CD4-positive, alpha-beta T cell treated with Interleukin-2 at 100 ng/mL for 4 hours (primary cell): Measurements from ENCODE around the gene CYTH2.

ENCODE experiments used
- DNase-seq: peaks from one replicate; pipeline ENCODE4 v3.0.0-alpha.2; 2020; ENCODE audit warnings: low spot score

CYTH2 gene, protein sequence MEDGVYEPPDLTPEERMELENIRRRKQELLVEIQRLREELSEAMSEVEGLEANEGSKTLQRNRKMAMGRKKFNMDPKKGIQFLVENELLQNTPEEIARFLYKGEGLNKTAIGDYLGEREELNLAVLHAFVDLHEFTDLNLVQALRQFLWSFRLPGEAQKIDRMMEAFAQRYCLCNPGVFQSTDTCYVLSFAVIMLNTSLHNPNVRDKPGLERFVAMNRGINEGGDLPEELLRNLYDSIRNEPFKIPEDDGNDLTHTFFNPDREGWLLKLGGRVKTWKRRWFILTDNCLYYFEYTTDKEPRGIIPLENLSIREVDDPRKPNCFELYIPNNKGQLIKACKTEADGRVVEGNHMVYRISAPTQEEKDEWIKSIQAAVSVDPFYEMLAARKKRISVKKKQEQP

DNA sequence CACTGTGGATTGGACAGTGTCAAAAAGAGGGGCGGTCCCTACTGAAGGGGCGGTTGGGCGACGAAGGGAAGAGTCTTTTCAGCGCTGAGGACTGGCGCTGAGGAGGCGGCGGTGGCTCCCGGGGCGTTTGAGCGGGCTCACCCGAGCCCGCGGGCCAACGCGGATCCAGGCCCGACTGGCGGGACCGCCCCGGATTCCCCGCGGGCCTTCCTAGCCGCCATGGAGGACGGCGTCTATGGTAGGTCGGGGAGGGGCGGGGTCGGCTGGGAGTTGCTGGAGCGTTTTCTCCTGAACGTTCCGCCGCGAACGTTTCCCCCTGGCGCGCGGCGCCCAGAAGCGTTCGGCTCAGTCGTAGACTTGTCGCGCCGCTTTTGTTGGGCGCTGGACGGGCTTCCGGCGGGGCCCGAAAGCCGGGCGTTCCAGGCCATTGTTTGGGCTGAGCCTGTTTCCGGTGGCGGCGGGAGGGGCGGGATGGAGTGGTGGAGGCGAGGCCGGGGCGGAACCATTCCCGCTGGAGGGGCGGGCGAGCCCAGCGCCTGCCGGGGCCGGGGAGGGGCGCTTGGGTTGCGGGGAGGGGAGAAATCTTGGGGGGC is at the start of gene CYTH2:
CYTH2 (plus strand) TSS at position 81 of the 593 bp plus-strand sequence; CDS start at position 220, 139 bp downstream.
- DNase-seq = peak; percentile 74

DNA sequence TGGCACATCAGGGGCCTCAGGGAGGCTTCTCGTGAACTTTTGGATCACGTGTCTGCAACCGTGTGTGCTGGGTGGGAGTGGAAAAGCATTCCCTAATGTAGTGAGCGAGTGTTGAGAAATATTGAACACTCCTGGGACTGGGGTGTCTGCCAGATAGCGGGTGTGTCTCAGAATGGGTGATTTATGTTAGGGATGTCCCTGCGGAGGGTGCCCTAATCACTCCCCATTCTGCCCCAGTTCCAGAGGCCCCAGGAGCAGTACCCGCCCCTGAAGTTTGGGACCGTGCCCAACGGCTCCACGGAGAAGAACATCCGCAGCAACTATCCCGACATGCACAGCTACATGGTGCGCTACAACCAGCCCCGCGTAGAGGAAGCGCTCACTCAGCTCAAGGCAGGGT is 47.6 kb upstream of the CYTH2 start:
- no peak for DNase-seq

DNA sequence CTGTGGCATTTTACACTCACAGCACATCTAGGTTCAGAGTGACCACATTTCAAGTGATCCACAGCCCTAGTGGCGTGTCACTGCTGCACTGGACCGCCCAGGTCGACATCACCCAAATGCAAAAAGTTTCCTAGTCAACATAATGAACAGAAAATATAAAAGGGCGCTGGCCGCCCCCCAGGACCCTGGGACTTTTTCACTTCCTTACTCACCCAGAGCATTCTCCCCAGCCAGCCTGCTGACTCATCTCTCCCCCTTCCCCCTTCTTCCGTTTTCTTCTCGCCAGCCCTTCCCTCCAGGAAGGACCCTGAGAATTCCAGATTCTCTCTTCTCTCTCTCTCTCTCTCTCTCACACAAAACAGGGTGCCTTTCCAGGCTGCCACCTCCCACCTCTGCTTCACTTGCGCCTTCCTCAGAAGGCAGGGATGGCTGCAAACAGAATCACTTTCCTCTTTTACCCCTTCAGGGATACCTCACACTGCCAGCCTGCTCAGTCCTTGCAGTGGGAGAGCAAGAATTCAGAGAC is 44.4 kb upstream of the CYTH2 start:
- DNase-seq = no peak

DNA sequence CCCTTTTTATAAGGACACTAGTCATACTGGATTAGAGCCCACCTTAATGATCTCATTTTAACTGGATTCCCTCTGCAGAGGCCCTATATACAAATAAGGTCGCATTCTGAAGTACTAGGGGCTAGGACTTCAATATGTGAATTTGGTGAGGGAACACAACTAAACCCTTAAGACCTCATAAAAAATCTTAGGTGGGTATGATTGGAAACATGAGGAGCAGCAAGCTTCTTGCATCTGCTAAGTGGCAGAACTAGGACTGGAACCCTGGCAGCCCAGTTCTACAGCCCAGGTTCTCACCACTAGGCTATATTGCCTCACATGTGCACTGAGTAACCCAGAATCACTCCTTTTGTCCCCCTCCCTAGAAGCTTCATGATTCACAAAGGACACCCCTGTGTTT is 40.5 kb upstream of the CYTH2 start:
- no peak for DNase-seq

DNA sequence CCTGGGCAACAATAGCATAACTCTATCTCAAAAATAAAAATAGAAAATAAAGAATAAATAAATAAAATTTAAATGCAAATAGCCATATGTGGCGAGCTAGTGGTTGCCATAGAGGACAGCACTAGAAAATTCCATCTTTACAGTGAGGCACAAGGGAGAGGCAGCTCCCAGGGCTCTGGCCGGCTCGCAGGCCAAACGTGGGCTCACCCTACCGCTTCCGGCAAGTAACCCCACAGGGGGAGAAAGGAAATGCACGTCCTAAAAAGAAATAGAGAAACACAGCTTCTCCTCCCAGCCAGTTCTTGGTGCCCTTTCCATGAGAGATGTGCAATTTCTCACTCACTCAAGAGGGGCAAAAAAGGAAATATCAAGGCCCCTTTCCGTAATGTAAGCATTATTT is 35.8 kb upstream of the CYTH2 start:
- no peak for DNase-seq

DNA sequence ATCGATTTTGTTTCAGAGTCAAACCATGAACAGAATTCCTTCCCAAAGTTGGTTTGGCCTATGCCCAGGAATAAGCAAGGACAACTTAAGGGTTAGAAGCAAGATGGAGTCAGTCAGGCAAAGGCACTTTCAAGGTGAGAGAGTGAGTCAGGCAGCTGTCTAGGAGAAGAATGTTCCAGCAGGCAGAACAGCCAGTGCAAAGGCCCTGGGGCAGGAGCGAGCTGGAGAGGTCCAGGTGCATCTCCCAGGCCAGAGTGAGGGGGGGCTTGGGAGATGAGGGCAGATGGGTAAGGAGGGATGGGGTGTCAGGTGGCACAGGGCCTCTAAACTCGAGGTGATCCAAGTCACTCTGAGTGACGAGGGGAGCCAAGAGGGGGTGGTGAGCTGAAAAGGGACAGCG is 32.6 kb upstream of the CYTH2 start:
- DNase-seq = no peak

DNA sequence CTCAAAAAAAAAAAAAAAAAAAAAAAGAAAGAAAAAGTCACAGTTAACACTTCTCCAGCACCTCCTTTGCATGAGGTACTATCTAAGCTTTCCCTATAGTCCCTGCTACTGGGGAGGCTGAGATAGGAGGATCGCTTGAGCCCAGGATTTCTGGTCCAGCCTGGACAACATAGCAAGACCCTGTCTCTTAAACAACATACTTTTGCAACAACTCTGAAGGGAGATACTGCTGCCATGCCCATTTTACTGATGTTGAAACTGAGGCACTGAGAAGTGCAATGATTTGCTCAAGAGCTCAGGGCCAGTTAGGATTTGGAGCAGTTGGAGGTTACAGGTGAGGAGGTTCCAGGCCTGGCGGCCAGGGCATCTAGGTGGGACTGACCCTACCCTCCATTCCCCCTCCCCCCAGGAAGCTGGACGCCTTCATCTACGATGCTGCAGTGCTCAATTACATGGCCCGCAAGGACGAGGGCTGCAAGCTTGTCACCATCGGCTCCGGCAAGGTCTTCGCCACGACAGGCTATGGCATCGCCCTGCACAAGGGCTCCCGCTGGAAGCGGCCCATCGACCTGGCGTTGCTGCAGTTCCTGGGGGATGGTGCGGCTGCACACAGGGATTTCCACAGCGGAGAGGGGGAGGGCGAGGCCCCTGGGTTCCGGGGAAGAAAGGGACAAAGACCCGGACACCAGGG is 27.7 kb upstream of the CYTH2 start:
- DNase-seq = no peak

DNA sequence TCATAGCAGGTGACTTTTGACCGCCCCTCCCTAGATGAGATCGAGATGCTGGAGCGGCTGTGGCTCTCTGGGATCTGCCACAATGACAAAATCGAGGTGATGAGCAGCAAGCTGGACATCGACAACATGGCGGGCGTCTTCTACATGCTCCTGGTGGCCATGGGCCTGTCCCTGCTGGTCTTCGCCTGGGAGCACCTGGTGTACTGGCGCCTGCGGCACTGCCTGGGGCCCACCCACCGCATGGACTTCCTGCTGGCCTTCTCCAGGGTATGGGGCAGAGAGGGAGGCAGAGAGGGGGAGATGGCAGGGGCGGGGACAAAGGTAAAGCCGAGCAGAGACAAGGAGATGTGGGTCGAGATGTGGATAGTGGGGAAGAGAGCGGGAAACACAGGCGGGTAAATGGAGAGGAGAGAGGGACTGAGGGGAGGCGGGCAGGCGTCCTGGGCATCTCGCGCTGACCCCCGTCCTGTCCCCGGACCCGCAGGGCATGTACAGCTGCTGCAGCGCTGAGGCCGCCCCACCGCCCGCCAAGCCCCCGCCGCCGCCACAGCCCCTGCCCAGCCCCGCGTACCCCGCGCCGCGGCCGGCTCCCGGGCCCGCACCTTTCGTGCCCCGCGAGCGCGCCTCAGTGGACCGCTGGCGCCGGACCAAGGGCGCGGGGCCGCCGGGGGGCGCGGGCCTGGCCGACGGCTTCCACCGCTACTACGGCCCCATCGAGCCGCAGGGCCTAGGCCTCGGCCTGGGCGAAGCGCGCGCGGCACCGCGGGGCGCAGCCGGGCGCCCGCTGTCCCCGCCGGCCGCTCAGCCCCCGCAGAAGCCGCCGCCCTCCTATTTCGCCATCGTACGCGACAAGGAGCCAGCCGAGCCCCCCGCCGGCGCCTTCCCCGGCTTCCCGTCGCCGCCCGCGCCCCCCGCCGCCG is 26.8 kb upstream of the CYTH2 start:
- no peak for DNase-seq

DNA sequence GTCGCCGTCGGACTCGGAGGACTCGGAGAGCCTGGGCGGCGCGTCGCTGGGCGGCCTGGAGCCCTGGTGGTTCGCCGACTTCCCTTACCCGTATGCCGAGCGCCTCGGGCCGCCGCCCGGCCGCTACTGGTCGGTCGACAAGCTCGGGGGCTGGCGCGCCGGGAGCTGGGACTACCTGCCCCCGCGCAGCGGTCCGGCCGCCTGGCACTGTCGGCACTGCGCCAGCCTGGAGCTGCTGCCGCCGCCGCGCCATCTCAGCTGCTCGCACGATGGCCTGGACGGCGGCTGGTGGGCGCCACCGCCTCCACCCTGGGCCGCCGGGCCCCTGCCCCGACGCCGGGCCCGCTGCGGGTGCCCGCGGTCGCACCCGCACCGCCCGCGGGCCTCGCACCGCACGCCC is 25.9 kb upstream of the CYTH2 start:
- DNase-seq = no peak

DNA sequence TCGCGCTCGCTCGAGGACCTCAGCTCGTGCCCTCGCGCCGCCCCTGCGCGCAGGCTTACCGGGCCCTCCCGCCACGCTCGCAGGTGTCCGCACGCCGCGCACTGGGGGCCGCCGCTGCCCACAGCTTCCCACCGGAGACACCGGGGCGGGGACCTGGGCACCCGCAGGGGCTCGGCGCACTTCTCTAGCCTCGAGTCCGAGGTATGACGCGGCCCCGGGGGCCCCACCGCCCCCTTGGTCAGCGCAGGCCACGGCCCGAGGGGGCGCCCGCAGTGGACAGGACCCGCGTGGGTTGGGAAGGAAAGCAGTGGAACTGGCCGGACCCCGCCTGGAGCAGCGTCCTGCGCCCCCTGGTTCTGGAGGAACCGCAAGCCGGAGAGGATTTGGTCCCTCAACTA is 25.4 kb upstream of the CYTH2 start:
- no peak for DNase-seq

DNA sequence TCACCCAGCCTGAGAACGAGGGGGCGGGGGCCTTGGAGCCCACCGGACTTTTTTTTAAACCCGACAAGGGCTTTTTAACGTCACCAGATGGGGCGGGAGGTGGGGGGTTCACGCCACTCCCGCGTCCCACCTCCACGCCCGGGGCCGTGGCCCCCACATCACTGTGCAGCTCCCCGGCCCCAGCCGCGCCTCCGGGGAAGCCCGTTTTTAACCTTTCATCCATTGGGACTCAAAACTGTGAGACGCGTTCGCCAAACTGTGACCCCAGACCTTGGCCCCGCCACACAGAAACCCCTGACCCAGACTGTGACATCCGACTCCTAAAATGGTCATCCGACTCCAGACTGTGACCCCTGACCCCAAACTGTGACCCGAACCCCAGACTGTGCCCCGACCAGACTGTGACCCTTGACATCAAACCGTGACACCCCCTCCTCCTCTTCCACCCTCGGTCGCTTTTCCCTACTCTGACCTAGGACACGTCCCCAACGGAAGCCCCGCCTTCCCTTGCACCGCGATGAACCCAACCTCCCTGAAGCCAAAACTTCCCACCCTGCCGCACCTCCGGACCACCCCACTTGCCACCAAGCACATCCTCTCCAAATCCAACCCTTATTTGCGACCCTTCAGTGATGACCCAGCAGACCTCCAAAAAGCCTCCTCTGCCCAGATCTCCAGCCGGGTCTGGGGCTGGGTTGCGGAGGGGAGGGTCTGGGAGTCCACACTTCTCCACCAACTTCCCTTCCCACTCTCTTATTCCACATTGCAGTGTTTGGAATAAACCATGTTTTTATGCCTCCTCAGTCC is 24.8 kb upstream of the CYTH2 start:
- DNase-seq = no peak

DNA sequence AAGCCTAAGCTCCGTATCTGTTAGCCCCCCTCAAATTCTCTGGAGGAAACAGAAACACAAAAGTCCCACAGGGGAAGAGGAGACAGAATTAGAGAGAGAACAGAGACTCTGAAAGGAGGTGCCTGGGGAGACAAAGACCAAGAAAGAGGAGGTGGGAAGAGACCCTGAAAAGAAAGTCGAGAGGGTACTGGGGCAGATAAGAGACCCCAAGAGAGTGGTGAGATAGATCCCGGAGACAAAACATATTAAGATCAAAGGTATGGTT is 24.3 kb upstream of the CYTH2 start:
- no peak for DNase-seq

DNA sequence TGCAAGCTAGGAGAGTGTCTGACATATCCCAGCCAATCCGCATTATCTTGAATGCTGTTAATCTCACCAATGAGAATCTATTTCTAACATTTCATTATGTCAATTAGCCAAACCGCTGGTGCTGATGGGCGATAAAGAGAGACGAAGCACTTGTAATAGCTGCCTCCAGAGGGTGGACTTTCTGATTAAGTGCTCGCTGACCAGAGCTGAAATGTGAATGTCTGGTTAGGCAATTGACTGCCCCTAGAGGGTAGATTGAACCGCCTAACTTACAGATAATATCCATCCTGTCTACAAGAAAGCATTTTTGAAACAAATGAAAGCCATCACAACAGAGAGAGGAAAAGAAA is 23.9 kb upstream of the CYTH2 start:
- DNase-seq = peak; percentile 42

DNA sequence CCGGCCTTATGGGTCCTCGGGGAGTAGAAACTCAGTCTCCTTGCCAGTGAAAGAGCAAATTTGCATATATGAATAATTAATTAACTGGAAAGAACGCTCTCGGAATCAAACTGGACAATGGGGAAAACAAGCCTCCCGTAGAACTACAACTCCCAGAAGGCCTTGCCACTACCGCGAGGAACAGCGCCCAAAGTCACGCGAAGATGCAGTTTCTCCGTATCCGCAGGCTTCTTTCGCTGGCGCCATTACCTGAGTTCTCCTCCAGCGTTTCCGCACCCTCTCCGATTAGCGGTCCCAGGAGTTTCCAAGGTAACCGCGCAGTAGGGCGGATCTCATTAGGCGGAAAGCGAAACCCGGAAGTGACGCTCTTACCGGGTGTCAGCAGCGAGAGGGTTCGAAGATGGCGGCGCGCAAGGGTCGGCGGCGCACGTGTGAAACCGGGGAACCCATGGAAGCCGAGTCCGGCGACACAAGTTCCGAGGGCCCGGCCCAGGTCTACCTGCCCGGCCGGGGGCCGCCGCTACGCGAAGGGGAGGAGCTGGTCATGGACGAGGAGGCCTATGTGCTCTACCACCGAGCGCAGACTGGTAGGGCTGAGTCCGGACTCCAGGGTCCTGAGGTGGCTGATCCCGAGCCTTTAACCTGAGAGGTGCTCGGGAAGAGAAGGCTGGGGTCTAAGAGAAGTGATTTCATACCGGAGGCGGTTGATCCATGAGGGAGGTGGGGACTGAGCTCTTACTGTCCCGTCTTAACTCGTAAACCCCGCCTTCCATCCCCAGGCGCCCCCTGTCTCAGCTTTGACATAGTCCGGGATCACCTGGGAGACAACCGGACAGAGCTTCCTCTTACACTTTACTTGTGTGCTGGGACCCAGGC is 23.3 kb upstream of the CYTH2 start, which contains the start of gene GRWD1:
GRWD1 (plus strand) TSS at position 378 of the 876 bp plus-strand sequence; CDS start at position 401, 23 bp downstream.
- DNase-seq = peak; percentile 96

DNA sequence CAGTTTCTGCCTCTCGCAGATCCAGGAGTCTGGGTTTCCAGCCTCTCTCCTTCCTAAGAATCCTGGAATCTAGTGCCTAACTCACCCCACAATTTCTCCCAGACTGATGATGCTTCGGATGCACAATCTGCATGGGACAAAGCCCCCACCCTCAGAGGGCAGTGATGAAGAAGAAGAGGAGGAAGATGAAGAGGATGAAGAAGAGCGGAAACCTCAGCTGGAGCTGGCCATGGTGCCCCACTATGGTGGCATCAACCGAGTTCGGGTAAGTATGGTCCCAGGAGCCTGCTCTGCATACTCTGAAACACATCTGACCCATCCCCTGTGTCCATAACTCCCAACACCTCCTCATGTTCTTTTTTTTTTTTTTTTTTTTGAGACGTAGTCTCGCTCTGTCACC is 22.6 kb upstream of the CYTH2 start:
- no peak for DNase-seq

DNA sequence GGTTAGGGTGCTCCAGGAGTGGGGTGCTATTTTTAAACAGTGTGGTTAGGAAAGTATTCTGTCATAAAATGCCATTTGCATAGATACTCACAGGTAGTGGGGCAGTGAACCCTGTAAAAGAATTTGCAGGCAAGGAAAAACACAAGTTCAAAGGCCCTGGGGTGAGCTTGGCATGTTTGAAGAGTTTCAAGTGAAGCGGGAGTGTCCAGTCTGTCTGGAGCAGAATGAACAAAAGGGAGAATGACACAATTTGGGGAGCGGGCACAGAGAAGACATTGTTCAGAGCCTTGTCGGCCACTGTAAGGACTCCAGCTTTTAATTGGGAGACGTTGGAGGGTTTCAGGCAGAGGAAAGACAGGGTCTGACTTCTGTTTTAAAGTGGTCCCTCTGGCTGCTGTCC is 20.6 kb upstream of the CYTH2 start:
- no peak for DNase-seq

DNA sequence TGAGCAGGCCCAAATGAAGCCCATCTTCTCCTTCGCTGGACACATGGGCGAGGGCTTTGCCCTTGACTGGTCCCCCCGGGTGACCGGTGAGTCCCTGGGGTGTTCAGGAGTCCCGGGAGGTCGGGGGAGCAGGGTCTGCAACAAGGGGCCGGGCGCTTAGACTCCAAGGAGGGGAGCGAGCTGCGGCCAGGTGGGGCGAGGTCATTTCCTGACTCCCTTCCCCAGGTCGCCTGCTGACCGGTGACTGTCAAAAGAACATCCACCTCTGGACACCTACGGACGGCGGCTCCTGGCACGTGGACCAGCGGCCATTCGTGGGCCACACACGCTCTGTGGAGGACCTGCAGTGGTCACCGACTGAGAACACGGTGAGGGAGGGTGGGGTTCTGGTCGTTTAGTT is 18.7 kb upstream of the CYTH2 start:
- no peak for DNase-seq

DNA sequence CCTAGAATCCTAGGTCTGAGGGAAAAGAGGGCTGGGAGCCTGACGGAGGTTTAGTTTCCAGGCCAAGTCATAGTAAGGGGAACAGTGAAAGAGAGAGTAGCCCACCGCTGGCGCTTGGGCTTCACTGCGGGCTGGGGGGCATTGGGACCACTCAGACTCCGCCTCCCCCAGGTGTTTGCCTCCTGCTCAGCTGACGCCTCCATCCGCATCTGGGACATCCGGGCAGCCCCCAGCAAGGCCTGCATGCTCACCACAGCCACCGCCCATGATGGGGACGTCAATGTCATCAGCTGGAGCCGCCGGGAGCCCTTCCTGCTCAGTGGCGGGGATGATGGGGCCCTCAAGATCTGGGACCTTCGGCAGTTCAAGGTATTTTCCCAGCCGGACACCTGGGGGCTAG is 18.3 kb upstream of the CYTH2 start:
- DNase-seq = no peak

DNA sequence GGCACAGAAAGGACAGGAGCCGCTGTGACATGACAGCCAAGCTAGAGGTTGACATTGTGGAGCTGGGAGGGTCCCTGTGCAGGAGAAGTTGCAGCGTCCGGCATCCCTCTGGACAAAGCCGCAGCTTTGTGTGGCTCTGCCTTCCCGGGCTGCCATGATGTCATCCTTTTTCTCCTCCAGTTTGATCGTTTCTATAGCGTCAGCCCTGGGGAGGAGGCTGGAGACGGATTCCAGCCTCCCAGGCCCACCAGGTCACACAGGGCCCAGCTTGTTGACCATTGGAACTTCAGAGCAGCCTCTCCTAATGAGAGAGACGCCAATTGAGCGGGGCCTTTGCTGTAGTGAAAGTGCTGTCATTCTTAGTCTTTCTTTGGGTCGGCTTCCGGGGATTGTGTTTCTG is 17.5 kb upstream of the CYTH2 start:
- no peak for DNase-seq
